Activated CD8-positive, alpha-beta memory T cell treated with anti-CD3 and anti-CD28 coated beads, Interleukin-2, amount 50 U/mL, for 24 hours (primary cell): ENCODE data around the gene RNF167.
"Not testable (repeated sequence)": the region's sequence is repeated elsewhere in the genome, so short reads cannot be mapped to it uniquely, and the experiment has no call there.

Experiments used
- DNase-seq: peaks from one replicate; pipeline ENCODE4 v3.0.0-alpha.2; 2020; ENCODE audit errors: extremely low read depth

Gene RNF167

GRCh38 chr17:4902540-4902939 lies 37.5 kb upstream of the RNF167 start:
- no peak for DNase-seq

GRCh38 chr17:4903051-4903818 lies 36.8 kb upstream of the RNF167 start, which contains the start of gene CHRNE:
Gene CHRNE (minus strand): TSS chr17:4903098. CDS start chr17:4903063, 35 bp downstream.
- DNase-seq, result peak; percentile 48

- not testable (repeated sequence) for DNase-seq
Measured at GRCh38 chr17:4906642-4907041, 33.4 kb upstream of the RNF167 start.

GRCh38 chr17:4908301-4908700 lies 31.8 kb upstream of the RNF167 start:
- no peak for DNase-seq

- peak; percentile 19 for DNase-seq
Measured at GRCh38 chr17:4908711-4909496, 31.2 kb upstream of the RNF167 start.

GRCh38 chr17:4913994-4914393 lies 26.1 kb upstream of the RNF167 start:
- DNase-seq, result no peak

GRCh38 chr17:4914551-4914950 lies 25.5 kb upstream of the RNF167 start:
- not testable (repeated sequence) for DNase-seq

- no peak for DNase-seq
Measured at GRCh38 chr17:4919511-4920047, 20.5 kb upstream of the RNF167 start.

GRCh38 chr17:4920351-4921048 lies 19.6 kb upstream of the RNF167 start:
- no peak for DNase-seq

DNA sequence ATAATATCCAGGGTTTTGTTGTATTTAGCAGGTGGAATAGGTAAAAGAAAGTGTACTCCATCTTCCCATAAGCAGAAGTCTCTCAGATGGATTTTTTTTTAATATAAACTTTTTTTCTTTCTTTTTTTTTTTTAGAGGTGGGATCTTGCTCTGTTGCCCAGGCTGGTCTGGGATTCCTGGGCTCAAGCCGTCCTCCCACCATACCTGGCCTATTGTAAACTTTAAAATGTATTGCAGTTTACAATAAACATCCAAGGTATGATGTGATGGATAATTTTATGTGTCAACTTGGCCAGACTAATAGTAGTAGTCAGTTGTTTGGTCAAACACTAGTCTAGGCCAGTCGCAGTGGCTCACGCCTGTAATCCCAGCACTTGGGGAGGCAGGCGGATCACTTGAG lies 18.7 kb upstream of the RNF167 start:
- no peak for DNase-seq

- not testable (repeated sequence) for DNase-seq
Measured at GRCh38 chr17:4926577-4927335, 13.3 kb upstream of the RNF167 start.

GRCh38 chr17:4928881-4929280 lies 11.2 kb upstream of the RNF167 start:
- DNase-seq, result no peak

DNA sequence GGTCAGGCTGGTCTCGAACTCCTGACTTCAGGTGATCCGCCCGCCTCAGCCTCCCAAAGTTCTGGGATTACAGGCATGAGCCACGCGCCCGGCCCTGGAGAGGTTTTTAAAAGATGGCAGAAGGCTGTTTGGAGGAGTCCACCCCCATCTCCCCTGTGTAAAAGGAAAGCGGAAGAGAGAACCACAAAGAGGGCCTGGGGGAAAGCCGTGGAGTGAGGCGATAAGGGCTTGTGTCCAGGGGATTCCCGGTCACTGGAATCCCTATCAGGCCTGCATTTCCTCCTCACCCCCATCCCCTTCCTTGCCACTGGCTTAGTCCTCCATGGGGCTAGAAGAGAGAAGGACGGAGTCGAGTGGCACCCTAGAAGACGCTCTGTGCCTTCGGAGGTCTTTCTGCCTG lies 8.1 kb upstream of the RNF167 start, which contains the start of gene GP1BA:
TSS of gene GP1BA (plus strand) at position 315 of the 400 bp plus-strand sequence. CDS start 328 bp downstream, outside the sequence.
- no peak for DNase-seq

DNA sequence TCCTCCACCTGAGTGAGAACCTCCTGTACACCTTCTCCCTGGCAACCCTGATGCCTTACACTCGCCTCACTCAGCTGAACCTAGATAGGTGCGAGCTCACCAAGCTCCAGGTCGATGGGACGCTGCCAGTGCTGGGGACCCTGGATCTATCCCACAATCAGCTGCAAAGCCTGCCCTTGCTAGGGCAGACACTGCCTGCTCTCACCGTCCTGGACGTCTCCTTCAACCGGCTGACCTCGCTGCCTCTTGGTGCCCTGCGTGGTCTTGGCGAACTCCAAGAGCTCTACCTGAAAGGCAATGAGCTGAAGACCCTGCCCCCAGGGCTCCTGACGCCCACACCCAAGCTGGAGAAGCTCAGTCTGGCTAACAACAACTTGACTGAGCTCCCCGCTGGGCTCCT lies 7.3 kb upstream of the RNF167 start:
- no peak for DNase-seq

- DNase-seq, result no peak
Measured at GRCh38 chr17:4933646-4934045, 6.4 kb upstream of the RNF167 start.

DNA sequence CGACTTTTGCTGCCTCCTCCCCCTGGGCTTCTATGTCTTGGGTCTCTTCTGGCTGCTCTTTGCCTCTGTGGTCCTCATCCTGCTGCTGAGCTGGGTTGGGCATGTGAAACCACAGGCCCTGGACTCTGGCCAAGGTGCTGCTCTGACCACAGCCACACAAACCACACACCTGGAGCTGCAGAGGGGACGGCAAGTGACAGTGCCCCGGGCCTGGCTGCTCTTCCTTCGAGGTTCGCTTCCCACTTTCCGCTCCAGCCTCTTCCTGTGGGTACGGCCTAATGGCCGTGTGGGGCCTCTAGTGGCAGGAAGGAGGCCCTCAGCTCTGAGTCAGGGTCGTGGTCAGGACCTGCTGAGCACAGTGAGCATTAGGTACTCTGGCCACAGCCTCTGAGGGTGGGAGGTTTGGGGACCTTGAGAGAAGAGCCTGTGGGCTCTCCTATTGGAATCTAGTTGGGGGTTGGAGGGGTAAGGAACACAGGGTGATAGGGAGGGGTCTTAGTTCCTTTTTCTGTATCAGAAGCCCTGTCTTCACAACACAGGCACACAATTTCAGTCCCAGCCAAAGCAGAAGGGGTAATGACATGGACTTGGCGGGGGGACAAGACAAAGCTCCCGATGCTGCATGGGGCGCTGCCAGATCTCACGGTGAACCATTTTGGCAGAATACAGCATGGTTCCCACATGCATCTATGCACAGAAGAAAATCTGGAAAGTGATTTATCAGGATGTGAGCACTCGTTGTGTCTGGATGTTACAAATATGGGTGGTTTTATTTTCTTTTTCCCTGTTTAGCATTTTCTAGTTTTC lies 5.7 kb upstream of the RNF167 start:
- no peak for DNase-seq

- DNase-seq, result no peak
Measured at GRCh38 chr17:4935650-4936049, 4.4 kb upstream of the RNF167 start.

DNA sequence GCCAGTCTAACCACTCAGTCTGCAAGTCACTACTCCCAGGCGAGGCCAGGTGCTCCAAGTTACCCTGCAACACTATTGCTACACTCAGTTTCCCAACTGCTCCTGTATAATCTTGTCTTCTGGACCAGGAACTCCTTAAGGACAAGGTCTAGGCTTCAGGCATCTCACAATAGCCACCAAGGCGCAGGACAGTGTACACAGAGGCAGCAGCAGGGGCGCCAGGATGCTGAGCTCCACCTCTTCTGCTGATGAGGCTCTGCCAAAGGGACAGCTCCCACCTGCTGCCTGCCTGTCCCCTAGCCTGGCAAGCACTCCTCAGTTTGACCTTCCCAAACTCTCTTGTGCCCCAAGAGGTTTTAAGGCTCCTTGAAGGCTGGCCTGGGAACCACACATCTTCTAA lies 3.6 kb upstream of the RNF167 start:
- no peak for DNase-seq

DNA sequence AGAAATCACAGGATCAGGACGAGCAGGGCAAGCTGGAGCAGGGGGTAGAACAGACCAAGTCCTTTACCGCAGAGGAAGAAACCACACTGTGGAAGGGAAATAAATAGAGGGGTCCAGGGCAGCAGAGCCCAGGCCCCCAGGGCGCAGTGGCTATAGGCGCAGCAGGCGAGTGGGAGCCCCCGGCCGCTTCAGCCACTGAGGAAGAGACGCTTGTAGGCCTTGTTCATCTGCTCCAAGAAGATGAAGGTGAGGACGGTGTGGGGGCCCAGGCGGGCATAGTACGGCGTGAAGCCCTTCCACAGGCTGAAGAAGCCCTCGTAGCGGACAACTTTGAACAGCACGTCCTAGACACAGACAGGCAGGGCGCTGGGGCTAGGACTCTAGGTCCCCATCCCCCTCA lies 2.5 kb upstream of the RNF167 start:
- DNase-seq, result no peak

- DNase-seq, result no peak
Measured at GRCh38 chr17:4938069-4938491, 2.0 kb upstream of the RNF167 start.
